OCI-LY7 (cell line): ENCODE measurements around the gene MGAT4C.

ENCODE experiments used
- CTCF ChIP-seq: fragments of 200-600 bp; sonication (generic); conservative IDR thresholded peaks from 2 replicates; pipeline ENCODE4 v1.5.1; 2014; ENCODE audit warnings: mild to moderate bottlenecking, antibody characterized with exemption, low read length, moderate library complexity, mixed read lengths
- EZH2phosphoT487 ChIP-seq: fragments of 200-600 bp; sonication (generic); IDR thresholded peaks from 2 replicates; pipeline ENCODE4 v1.6.1; 2018; ENCODE audit warnings: low read depth, borderline replicate concordance, mild to moderate bottlenecking, mixed run types, antibody characterized with exemption, low read length, moderate library complexity, mixed read lengths

- TF ChIP-seq CTCF = no peak
- TF ChIP-seq EZH2phosphoT487 = no peak
Measured at GRCh38 chr12:86216591-86216990, 39.6 kb downstream of the MGAT4C start.
